Chondrocyte (in vitro differentiated cells): ENCODE results near the gene FAM136A. TPM values are rescaled to one million over a fixed set of nuclear protein-coding genes. Genes with fewer than 3 reads are reported as not detected.

Source experiments
- DNase-seq: peaks from one replicate; pipeline ENCODE4 v3.0.0; 2021; ENCODE audit warnings: mixed read lengths, low spot score
- H3K27ac Mint-ChIP-seq: one replicate; pipeline ENCODE4 v1.8.0; 2021; ENCODE audit warnings: mild to moderate bottlenecking, moderate library complexity, mixed read lengths; ENCODE audit not compliant: unreplicated experiment
- H3K27me3 Mint-ChIP-seq: 2 replicates; pipeline ENCODE4 v1.8.0; 2021; ENCODE audit warnings: low read depth, mixed read lengths
- H3K36me3 Mint-ChIP-seq: 2 replicates; pipeline ENCODE4 v1.8.0; 2021; ENCODE audit warnings: low read depth, mixed read lengths
- H3K4me1 Mint-ChIP-seq: 2 replicates; pipeline ENCODE4 v1.8.0; 2021; ENCODE audit warnings: low read depth, mild to moderate bottlenecking, mixed read lengths
- H3K4me3 Mint-ChIP-seq: one replicate; pipeline ENCODE4 v1.8.0; 2021; ENCODE audit warnings: mild to moderate bottlenecking, moderate library complexity, mixed read lengths; ENCODE audit not compliant: unreplicated experiment
- H3K9me3 Mint-ChIP-seq: 2 replicates; pipeline ENCODE4 v1.8.0; 2021; ENCODE audit warnings: low read depth, mixed read lengths
- total RNA-seq: library from RNA; stranded (reverse); gene quantifications from 3 replicates; pipeline ENCODE4 v1.2.1, GENCODE V29; 2021
- TF ChIP-seq, protein P1 (sequence below): fragments of 200-600 bp; sonication (generic); IDR thresholded peaks from 2 replicates; pipeline ENCODE4 v1.5.0; 2021; ENCODE audit warnings: antibody characterized with exemption, mild to moderate bottlenecking, moderate library complexity

The FAM136A gene
- total RNA-seq, 1 donor from 2014 or later = 29.9 TPM

DNA sequence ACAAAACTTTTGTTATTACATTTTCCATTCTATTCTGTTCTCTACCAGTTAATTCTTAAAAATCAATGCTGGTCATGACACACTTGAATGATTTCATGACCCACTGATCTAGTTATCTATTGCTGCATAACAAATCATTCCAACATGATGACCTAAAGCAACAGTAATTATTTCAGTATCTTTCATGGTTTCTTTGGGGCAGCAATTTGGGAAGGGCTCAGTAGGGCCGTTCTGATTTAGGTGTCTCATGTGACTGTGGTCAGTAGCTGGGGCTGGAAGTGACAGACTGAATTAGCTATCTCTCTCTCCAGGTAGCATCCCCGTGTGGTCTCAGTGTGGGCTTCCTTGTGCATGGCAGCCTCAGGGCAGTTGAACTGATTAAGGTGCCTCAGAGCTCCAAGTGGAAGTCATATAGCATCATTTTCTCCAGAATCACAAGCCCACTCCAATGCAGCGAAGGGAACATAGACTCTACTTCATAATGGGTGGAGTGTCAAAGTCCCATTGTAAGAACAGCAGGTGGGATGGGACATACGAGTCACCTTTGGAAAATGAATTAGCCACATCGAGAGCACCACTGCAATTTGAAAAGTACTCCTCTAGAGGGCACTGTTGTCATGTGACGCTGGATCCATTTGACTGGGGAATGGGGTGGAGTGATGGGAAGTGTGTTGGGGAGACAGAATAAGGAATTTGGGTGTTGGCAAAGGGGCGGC lies 39.1 kb upstream of the FAM136A start:
- Mint-ChIP-seq H3K27ac (no peak overlapping the region), H3K36me3 (no peaks in the 10 kb centered on the region), H3K9me3 (no peaks in the 10 kb centered on the region), H3K4me3 (no peak overlapping the region), H3K4me1 (no peaks in the 10 kb centered on the region), H3K27me3 (peaks cover 40% of the 10 kb centered on the region)
- no peak for DNase-seq
- TF ChIP-seq, protein P1, sequence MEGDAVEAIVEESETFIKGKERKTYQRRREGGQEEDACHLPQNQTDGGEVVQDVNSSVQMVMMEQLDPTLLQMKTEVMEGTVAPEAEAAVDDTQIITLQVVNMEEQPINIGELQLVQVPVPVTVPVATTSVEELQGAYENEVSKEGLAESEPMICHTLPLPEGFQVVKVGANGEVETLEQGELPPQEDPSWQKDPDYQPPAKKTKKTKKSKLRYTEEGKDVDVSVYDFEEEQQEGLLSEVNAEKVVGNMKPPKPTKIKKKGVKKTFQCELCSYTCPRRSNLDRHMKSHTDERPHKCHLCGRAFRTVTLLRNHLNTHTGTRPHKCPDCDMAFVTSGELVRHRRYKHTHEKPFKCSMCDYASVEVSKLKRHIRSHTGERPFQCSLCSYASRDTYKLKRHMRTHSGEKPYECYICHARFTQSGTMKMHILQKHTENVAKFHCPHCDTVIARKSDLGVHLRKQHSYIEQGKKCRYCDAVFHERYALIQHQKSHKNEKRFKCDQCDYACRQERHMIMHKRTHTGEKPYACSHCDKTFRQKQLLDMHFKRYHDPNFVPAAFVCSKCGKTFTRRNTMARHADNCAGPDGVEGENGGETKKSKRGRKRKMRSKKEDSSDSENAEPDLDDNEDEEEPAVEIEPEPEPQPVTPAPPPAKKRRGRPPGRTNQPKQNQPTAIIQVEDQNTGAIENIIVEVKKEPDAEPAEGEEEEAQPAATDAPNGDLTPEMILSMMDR = peak; percentile 84

DNA sequence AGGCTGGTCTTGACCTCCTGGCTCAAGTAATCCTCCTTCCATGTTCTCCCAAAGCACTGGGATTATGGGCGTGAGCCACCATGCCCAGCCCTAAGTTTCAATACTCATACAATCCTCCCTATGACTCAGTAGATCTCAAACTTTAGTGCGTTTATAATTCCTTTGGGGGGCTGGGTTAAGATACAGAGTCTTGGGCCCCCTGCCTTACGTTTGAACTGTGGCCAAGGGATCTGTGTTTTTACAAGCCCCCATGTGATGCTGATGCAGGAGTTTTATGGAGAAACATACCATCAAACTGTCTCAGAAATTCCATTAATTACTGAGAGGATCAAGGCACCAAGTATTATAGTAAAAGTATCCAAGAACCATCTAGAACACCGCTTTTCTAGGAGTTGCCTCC lies 38.2 kb upstream of the FAM136A start:
- TF ChIP-seq, protein P1 = no peak
- DNase-seq = no peak
- H3K27ac Mint-ChIP-seq = no peak overlapping the region
- H3K36me3 Mint-ChIP-seq = no peaks in the 10 kb centered on the region
- no peak overlapping the region for H3K4me3 Mint-ChIP-seq
- H3K9me3 Mint-ChIP-seq = no peaks in the 10 kb centered on the region
- H3K27me3 Mint-ChIP-seq = peaks cover 35% of the 10 kb centered on the region
- H3K4me1 Mint-ChIP-seq = no peaks in the 10 kb centered on the region

DNA sequence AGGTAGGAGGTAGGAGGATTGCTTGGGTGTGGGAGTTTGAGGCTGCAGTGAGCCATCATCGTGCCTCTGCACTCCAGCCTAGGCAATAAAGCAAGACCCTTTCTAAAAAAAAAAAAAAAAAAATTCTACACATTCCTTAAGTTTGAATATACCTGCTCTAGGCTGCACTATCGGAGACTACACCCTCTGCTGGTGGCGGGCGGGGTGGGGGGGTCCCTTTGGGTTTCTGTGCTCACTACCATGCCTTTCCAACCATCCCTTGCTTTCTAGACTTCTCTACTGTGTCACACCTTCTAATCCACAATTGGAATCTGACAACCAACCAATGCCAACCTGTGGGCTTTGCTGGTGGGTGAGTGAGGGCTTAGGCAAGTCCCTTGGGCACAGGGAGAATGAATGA lies 34.7 kb upstream of the FAM136A start:
- DNase-seq = no peak
- no peaks in the 10 kb centered on the region for H3K9me3 Mint-ChIP-seq
- no peaks in the 10 kb centered on the region for H3K36me3 Mint-ChIP-seq
- H3K27me3 Mint-ChIP-seq = peaks cover 17% of the 10 kb centered on the region
- no peak overlapping the region for H3K4me3 Mint-ChIP-seq
- TF ChIP-seq, protein P1 = no peak
- H3K27ac Mint-ChIP-seq = no peak overlapping the region
- H3K4me1 Mint-ChIP-seq = no peaks in the 10 kb centered on the region

DNA sequence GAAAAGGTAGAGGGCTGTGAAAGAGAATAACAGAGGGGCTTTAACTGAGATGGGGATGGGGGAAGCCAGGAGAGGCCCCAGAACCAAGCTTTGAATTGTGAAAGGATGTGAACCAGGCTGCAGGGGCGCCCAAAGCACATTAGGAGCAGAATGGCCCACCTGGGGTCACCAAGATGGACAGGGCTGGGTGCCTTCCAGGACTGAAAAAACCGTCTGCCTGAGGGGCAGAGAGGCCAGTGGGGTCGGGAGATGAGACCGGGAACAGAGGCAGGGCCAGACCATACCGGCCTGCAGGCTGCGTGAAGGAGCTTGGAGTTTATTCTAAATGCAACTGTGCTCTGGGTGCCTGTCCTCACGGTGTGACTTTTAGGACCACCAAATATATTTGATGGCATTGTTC lies 29.1 kb upstream of the FAM136A start:
- TF ChIP-seq, protein P1 = no peak
- Mint-ChIP-seq H3K36me3 (no peaks in the 10 kb centered on the region), H3K27ac (no peak overlapping the region), H3K4me1 (peaks cover 5% of the 10 kb centered on the region), H3K27me3 (peaks cover 29% of the 10 kb centered on the region), H3K9me3 (no peaks in the 10 kb centered on the region), H3K4me3 (no peak overlapping the region)
- DNase-seq = no peak

DNA sequence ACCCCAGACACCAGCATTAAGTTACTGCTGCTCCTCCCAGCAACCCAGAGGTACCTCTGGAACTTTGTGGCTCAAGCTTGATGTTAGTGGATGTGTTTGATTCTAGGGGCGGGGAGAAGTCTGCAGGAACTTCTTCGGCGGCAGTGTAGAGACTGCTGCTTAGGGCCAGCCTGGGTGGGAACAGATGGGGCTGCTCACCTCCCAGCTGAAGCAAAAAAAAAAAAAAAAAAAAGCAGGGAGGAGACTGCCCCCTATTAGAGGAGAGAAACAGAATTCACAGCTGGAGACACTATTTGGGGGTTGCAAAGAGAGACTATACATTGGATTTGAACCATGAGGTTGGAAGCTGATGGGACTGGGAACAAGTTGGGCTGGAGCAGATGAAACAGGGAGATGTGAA lies 28.6 kb upstream of the FAM136A start:
- Mint-ChIP-seq H3K4me3 (no peak overlapping the region), H3K9me3 (no peaks in the 10 kb centered on the region), H3K27ac (no peak overlapping the region), H3K4me1 (peaks cover 5% of the 10 kb centered on the region), H3K36me3 (no peaks in the 10 kb centered on the region), H3K27me3 (peaks cover 29% of the 10 kb centered on the region)
- no peak for DNase-seq
- TF ChIP-seq, protein P1 = no peak
